ENCODE results near the gene DIP2C.
"Not testable (repeated sequence)": the region's sequence is repeated elsewhere in the genome, so short reads cannot be mapped to it uniquely, and the experiment has no call there.

The DIP2C gene

GRCh38 chr10:482051-482501 is 207.4 kb downstream of the DIP2C start:
- no peak for DNase-seq (ENCODE audit: low read depth in 2 of 2)

GRCh38 chr10:481628-482027 is 207.8 kb downstream of the DIP2C start:
- no peak for DNase-seq (ENCODE audit: low read depth in 2 of 2)

DNA sequence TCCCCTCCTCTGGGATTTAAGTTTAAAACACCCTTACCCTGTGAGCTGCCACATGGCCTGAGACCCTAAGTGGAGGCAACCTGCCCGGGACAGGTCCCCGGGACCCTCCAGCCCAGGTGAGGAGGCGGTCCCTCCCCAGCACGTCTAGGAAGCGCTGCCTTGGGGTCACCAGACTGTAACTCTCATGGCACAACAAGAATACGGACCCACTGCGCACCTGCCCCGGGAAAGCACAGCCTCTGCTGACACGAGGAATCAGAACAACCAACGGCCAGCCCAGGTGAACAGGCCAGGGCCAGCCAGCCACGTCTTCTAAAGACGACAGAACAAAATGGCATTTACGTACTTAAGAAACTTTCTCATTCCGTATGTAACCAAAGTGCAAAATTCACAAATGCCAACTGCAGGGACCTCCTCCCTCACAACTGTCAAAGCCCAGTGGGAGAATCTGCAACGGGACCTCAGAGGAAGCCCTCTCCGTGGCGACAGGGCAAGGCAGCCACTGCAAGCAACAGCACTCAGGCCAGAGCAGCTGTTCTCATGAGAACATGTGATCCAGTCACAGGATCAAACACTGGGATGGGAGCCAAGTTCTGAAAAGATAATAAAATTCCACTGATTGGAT is 208.4 kb downstream of the DIP2C start:
- no peak for DNase-seq (ENCODE audit: low read depth in 2 of 2)

- no peak for DNase-seq (ENCODE audit: low read depth in 2 of 2)
Measured at GRCh38 chr10:480498-480927, 209.0 kb downstream of the DIP2C start.

DNA sequence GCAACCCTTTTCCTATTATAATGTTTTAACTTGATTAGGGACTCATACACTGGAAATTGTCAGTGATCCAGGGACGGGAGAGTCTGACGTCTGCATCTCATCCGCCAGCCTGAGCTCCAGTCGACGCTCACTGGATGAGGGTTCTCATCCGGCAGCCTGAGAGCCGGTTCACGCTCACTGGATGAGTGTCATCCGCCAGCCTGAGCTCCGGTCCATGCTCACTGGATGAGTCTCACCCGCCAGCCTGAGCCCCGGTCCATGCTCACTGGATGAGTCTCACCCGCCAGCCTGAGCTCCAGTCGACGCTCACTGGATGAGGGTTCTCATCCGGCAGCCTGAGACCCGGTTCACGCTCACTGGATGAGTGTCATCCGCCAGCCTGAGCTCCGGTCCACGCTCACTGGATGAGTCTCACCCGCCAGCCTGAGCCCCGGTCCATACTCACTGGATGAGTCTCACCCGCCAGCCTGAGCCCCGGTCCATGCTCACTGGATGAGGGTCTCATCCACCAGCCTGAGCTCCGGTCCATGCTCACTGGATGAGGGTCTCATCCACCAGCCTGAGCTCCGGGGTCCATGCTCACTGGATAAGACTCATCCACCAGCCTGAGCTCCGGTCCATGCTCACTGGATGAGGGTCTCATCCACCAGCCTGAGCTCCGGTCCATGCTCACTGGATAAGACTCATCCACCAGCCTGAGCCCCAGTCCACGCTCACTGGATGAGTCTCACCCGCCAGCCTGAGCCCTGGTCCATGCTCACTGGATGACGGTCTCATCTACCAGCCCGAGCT is 209.6 kb downstream of the DIP2C start:
- not testable (repeated sequence) for DNase-seq (ENCODE audit: low read depth in 2 of 2)

DNA sequence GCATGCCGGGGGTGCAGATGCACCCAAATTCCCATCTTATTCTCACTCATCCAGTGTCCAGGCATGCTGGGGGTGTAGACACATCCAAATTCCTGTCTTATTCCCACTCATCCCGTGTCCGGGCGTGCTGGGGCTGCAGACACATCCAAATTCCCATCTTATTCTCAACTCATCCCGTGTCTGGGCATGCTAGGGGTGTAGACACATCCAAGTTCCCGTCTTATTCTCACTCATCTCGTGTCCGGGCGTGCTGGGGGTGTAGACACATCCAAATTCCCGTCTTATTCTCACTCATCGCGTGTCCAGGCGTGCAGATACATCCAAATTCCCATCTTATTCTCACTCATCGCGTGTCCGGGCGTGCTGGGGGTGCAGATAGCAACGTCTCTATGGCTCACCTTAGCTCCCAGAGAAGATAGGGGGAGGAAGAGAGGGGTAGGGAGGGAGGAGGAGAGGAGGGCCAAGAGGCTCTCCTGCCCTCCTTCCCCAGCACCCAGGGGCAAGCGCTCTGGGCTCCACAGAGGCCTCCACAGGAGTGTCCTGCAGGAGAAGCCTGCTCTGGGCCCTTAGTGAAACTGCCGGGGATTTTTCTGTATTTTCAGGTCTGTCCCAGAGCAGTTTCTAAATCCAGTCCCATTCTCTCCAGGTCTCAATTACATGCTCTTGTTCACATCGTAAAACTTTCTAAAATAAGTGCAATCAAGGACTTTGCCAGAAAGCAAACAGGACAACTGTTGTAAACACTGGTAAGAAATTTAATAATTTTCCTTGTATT is 210.8 kb downstream of the DIP2C start:
- DNase-seq (ENCODE audit: low read depth in 2 of 2) = no peak

DNA sequence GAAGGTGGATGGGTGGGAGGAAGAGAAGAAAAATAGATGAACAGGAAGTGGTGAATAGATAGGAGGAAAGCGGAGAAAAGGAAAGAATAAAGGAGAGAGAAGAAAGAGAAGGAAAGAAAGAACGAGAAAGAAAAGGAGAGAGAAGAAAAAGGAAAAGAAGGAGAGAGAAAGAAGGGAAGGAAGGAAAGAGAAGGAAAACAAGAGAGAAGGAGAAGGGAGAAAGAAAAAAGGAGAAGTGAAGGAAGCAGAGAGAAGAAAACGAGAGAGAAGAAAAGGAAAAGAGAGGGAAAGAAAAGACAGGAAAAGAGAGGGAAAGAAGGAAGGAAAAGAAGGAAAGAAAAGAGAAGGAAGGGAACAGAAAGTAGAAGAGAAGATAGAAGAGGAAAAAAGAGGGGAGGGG is 211.8 kb downstream of the DIP2C start:
- no peak for DNase-seq (ENCODE audit: low read depth in 2 of 2)

DNA sequence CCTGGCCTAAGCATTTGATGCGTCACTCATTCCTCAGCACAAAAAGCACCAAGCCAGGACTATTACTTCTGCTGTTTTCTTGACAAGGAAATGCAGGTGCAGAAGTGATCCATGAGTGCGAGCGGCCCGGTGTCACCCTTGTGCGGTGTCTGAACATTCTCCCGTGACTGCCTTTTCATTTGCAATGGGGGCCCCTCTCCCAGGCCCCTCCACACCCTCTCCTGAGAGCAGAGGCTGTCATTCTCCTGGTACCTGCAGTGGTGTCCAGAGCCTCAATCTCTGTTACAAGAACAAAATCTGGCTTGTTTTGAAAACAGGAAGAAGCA is 213.1 kb downstream of the DIP2C start:
- DNase-seq (ENCODE audit: low read depth in 2 of 2) = no peak

GRCh38 chr10:475709-476454 is 213.6 kb downstream of the DIP2C start:
- no peak for DNase-seq (ENCODE audit: low read depth in 2 of 2)

GRCh38 chr10:474946-475345 is 214.5 kb downstream of the DIP2C start:
- no peak for DNase-seq (ENCODE audit: low read depth in 2 of 2)

- no peak for DNase-seq (ENCODE audit: low read depth in 2 of 2)
Measured at GRCh38 chr10:474406-474805, 215.1 kb downstream of the DIP2C start.

- DNase-seq (ENCODE audit: low read depth in 2 of 2) = no peak
Measured at GRCh38 chr10:472241-472910, 217.1 kb downstream of the DIP2C start.

DNA sequence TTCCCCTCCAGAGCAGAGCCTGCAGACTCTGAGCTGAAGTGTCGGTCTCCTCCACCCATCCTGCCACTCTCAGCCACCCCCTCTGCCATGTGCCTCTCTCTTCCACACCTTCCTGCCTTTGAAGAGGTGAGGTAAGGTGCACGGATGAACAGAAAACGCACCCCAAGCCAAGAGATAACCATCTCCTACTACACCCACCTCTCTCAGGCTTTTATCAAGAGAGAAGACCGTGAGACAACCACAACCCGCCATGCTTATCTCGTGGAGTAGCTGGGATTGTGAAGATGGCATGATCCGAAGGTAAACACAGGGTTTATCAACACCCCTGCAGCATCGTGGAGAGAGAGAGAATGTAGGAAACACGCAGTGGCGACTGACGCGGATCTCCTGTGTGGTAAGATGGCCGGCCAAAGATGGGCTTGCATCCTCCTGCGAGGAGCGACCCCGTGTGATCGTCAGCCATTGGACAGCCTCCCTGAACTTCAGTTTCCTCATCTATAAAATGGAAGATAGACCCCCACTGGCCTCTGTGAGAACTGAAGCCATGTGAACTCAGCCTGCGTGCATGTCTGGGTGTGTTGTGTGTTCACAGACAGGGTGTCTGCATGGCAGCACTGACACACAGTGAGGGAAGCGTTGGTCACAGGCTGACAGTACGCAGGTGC is 219.0 kb downstream of the DIP2C start:
- no peak for DNase-seq (ENCODE audit: low read depth in 2 of 2)

- no peak for DNase-seq (ENCODE audit: low read depth in 2 of 2)
Measured at GRCh38 chr10:469947-470338, 219.5 kb downstream of the DIP2C start.

DNA sequence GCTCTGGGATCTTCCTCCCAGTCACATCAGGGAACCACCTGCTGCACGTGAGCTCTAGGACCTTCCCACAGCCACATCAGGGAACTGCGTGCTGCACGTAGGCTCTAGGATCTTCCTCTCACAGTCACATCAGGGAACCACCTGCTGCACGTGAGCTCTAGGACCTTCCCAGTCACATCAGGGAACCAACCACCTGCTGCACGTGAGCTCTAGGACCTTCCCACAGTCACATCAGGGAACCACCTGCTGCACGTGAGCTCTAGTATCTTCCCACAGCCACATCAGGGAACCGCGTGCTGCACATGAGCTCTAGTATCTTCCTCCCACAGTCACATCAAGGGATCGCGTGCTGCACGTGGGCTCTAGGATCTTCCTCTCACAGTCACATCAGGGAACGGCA is 229.7 kb downstream of the DIP2C start:
- DNase-seq (ENCODE audit: low read depth in 2 of 2) = no peak

GRCh38 chr10:458421-458851 is 231.0 kb downstream of the DIP2C start:
- DNase-seq (ENCODE audit: low read depth in 2 of 2) = no peak

- no peak for DNase-seq (ENCODE audit: low read depth in 2 of 2)
Measured at GRCh38 chr10:456486-456885, 233.0 kb downstream of the DIP2C start.

DNA sequence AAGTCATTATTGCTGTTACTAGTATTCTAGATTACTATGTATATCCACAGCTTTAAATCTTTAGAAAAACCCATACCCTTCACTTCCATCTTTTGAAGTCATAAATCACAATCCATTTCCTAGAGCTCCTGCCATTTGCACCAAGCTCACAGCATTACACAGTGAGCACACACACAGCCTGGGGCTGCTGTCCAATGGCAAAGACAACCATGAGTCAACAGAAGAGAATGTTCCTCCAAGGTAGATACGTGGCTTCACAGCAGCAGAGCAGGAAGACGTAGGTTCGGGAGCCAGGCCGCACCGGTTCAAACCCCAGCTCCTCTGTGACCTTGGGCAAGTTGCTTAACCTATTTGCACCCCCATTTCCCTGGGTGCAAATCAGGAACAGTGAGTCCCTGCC is 234.6 kb downstream of the DIP2C start:
- DNase-seq (ENCODE audit: low read depth in 2 of 2) = no peak

- no peak for DNase-seq (ENCODE audit: low read depth in 2 of 2)
Measured at GRCh38 chr10:453647-454046, 235.8 kb downstream of the DIP2C start.

- DNase-seq (ENCODE audit: low read depth in 2 of 2) = no peak
Measured at GRCh38 chr10:452512-453426, 236.7 kb downstream of the DIP2C start.

All from stimulated activated CD4-positive, alpha-beta T cell treated with anti-CD3 and anti-CD28 coated beads, Interleukin-4, amount 100 ng/mL, for 48 hours (primary cell).